ENCODE data around the gene ZNF225. TPM values are rescaled to one million over a fixed set of nuclear protein-coding genes. Genes with fewer than 3 reads are reported as not detected.
A peak's percentile ranks its signal among the peaks of the same experiment; 100 is the strongest.
"Not testable (repeated sequence)": the region's sequence is repeated elsewhere in the genome, so short reads cannot be mapped to it uniquely, and the experiment has no call there.

ZNF225 gene
- total RNA-seq, 1 experiment from 2014 or later, result 3.1 TPM

GRCh38 chr19:44141191-44142058 is 28.2 kb downstream of the ZNF225 start, which contains the start of gene ZNF234:
Gene ZNF234 (plus strand): TSS chr19:44141554. CDS start chr19:44144633, 3,079 bp downstream.
- Histone ChIP-seq H3K9me3 (peaks cover 8% of the 10 kb centered on the region), H3K4me3 (peak within 1 kb of the TSS; percentile 82), H3K27me3 (no peaks in the 10 kb centered on the region), H3K36me3 (peaks cover 26% of the 10 kb centered on the region)
- DNase-seq, result peak; percentile 88

- peaks cover 30% of the 10 kb centered on the region for H3K36me3 ChIP-seq
- H3K27me3 ChIP-seq, result no peaks in the 10 kb centered on the region
- DNase-seq, result peak; percentile 13
- peak overlapping the region; percentile 82 for H3K4me3 ChIP-seq
- peaks cover 4% of the 10 kb centered on the region for H3K9me3 ChIP-seq
Observed at GRCh38 chr19:44142059-44142433, 28.8 kb downstream of the ZNF225 start.

- Histone ChIP-seq H3K9me3 (peaks cover 7% of the 10 kb centered on the region), H3K27me3 (no peaks in the 10 kb centered on the region), H3K4me3 (no peak overlapping the region), H3K36me3 (peaks cover 81% of the 10 kb centered on the region)
- no peak for DNase-seq
Observed at GRCh38 chr19:44149776-44150175, 36.6 kb downstream of the ZNF225 start.

- Histone ChIP-seq H3K9me3 (peaks cover 20% of the 10 kb centered on the region), H3K36me3 (peaks cover 76% of the 10 kb centered on the region), H3K27me3 (no peaks in the 10 kb centered on the region), H3K4me3 (no peak overlapping the region)
- no peak for DNase-seq
Observed at GRCh38 chr19:44151491-44151890, 38.3 kb downstream of the ZNF225 start.

GRCh38 chr19:44156475-44156874 is 43.3 kb downstream of the ZNF225 start:
- DNase-seq, result no peak
- Histone ChIP-seq H3K36me3 (peaks cover 50% of the 10 kb centered on the region), H3K27me3 (no peaks in the 10 kb centered on the region), H3K9me3 (peaks cover 47% of the 10 kb centered on the region), H3K4me3 (no peak overlapping the region)

GRCh38 chr19:44163789-44164188 is 50.6 kb downstream of the ZNF225 start:
- no peaks in the 10 kb centered on the region for H3K27me3 ChIP-seq
- H3K36me3 ChIP-seq, result peaks cover 27% of the 10 kb centered on the region
- no peak overlapping the region for H3K4me3 ChIP-seq

GRCh38 chr19:44164327-44164672 is 51.1 kb downstream of the ZNF225 start:
- Histone ChIP-seq H3K36me3 (peaks cover 31% of the 10 kb centered on the region), H3K27me3 (no peaks in the 10 kb centered on the region), H3K9me3 (peaks cover 28% of the 10 kb centered on the region), H3K4me3 (peak overlapping the region; percentile 87)
- no peak for DNase-seq

More at GRCh38 chr19:44163789-44164188, 50.6 kb downstream of the ZNF225 start:
- peaks cover 28% of the 10 kb centered on the region for H3K9me3 ChIP-seq
- no peak for DNase-seq

GRCh38 chr19:44164673-44165512 is 51.7 kb downstream of the ZNF225 start, which contains the start of gene ZNF226:
Gene ZNF226 (plus strand): TSS chr19:44165100. CDS start chr19:44170081, 4,981 bp downstream.
- H3K9me3 ChIP-seq, result peaks cover 32% of the 10 kb centered on the region

GRCh38 chr19:44170660-44171059 is 57.5 kb downstream of the ZNF225 start:
- H3K4me3 ChIP-seq, DNase-seq, H3K27me3 ChIP-seq: not testable (repeated sequence)
- Histone ChIP-seq H3K9me3 (peaks cover 30% of the 10 kb centered on the region), H3K36me3 (peaks cover 91% of the 10 kb centered on the region)

More at GRCh38 chr19:44164673-44165512, 51.7 kb downstream of the ZNF225 start, which contains the start of gene ZNF226:
- DNase-seq, result peak; percentile 95
- Histone ChIP-seq H3K4me3 (peak within 1 kb of the TSS; percentile 87), H3K36me3 (peaks cover 37% of the 10 kb centered on the region), H3K27me3 (no peaks in the 10 kb centered on the region)

GRCh38 chr19:44176590-44176989 is 63.4 kb downstream of the ZNF225 start:
- Histone ChIP-seq H3K27me3 (no peaks in the 10 kb centered on the region), H3K9me3 (peaks cover 42% of the 10 kb centered on the region), H3K4me3 (no peak overlapping the region), H3K36me3 (peaks cover 61% of the 10 kb centered on the region)
- no peak for DNase-seq

GRCh38 chr19:44180968-44181367 is 67.8 kb downstream of the ZNF225 start:
- DNase-seq, result no peak
- H3K27me3 ChIP-seq, result no peaks in the 10 kb centered on the region
- peaks cover 27% of the 10 kb centered on the region for H3K9me3 ChIP-seq
- H3K36me3 ChIP-seq, result peaks cover 17% of the 10 kb centered on the region
- no peak overlapping the region for H3K4me3 ChIP-seq

- H3K9me3 ChIP-seq, result peaks cover 18% of the 10 kb centered on the region
- H3K4me3 ChIP-seq, result no peak overlapping the region
- no peak for DNase-seq
- peaks cover 5% of the 10 kb centered on the region; the same call in 1 of the 2 replicates for H3K36me3 ChIP-seq
- H3K27me3 ChIP-seq, result no peaks in the 10 kb centered on the region
Observed at GRCh38 chr19:44182145-44182544, 68.9 kb downstream of the ZNF225 start.

Other genes starting within 250 kb of the ZNF225 start
- 0.76 and 1.9 TPM in 2 replicates for gene ZNF404, start 229.4 kb upstream of the ZNF225 start, total RNA-seq (2014; rRNA removed; shearing (Covaris generic); ENCODE audit: low replicate concordance)
- 6.8 and 8.6 TPM in 2 replicates for gene ZNF45, start 178.1 kb upstream of the ZNF225 start, total RNA-seq (2014; rRNA removed; shearing (Covaris generic); ENCODE audit: low replicate concordance)
- 1.4 and 1.6 TPM in 2 replicates for gene ZNF221, start 162.2 kb upstream of the ZNF225 start, total RNA-seq (2014; rRNA removed; shearing (Covaris generic); ENCODE audit: low replicate concordance)
- gene ZNF155, start 129.2 kb upstream of the ZNF225 start, total RNA-seq (2014; rRNA removed; shearing (Covaris generic); ENCODE audit: low replicate concordance), result 2.3 and 4.5 TPM in 2 replicates
- gene ZNF230, start 110.4 kb upstream of the ZNF225 start, total RNA-seq (2014; rRNA removed; shearing (Covaris generic); ENCODE audit: low replicate concordance), result 1.2 and 3.9 TPM in 2 replicates
- gene ZNF222, start 88.0 kb upstream of the ZNF225 start, total RNA-seq (2014; rRNA removed; shearing (Covaris generic); ENCODE audit: low replicate concordance), result 2.2 and 9.1 TPM in 2 replicates
- 0.63 and 2.9 TPM in 2 replicates for gene ZNF223, start 61.4 kb upstream of the ZNF225 start, total RNA-seq (2014; rRNA removed; shearing (Covaris generic); ENCODE audit: low replicate concordance)
- gene ZNF284, start 41.2 kb upstream of the ZNF225 start, total RNA-seq (2014; rRNA removed; shearing (Covaris generic); ENCODE audit: low replicate concordance), result 1.4 and 1.7 TPM in 2 replicates
- 7.7 and 17.1 TPM in 2 replicates for gene ZNF224, start 19.0 kb upstream of the ZNF225 start, total RNA-seq (2014; rRNA removed; shearing (Covaris generic); ENCODE audit: low replicate concordance)
- gene ZNF234, start 28.2 kb downstream of the ZNF225 start, total RNA-seq (2014; rRNA removed; shearing (Covaris generic); ENCODE audit: low replicate concordance), result 3.9 and 10.0 TPM in 2 replicates
- gene ZNF226, start 51.7 kb downstream of the ZNF225 start, total RNA-seq (2014; rRNA removed; shearing (Covaris generic); ENCODE audit: low replicate concordance), result 8.8 and 12.7 TPM in 2 replicates
- gene ZNF227, start 99.1 kb downstream of the ZNF225 start, total RNA-seq (2014; rRNA removed; shearing (Covaris generic); ENCODE audit: low replicate concordance), result 6.5 and 7.3 TPM in 2 replicates
- gene ZNF233, start 146.5 kb downstream of the ZNF225 start, total RNA-seq (2014; rRNA removed; shearing (Covaris generic); ENCODE audit: low replicate concordance), result 0.43 TPM in 1 of 2 replicates, not detected in the other
- 0.95 and 2.3 TPM in 2 replicates for gene ZNF235, start 191.6 kb downstream of the ZNF225 start, total RNA-seq (2014; rRNA removed; shearing (Covaris generic); ENCODE audit: low replicate concordance)
- 2.6 and 33.1 TPM in 2 replicates for gene ZNF112, start 243.3 kb downstream of the ZNF225 start, total RNA-seq (2014; rRNA removed; shearing (Covaris generic); ENCODE audit: low replicate concordance)